Measurements from ENCODE around the gene DDX25.

Gene DDX25

DNA sequence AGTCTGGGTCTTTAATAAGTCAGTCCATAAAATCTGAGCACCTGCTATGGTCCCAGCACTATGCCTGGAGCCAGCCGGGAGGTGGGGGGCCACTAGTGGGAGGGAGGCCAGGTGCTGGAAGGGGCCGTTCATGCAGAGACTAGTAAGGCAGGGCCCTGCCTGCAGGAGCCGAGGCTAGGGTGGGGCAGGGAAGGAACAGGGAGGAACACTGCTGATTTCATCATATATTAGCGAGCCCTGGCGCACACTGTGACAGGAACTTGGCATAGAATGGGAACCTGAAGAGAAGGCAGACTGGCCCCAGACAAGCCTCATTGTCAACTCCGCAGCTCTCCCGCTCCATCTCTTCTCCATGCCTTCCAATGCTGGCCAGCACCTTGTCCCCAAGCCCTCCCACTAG is 48.7 kb downstream of the DDX25 start:
- no peak for DNase-seq

DNA sequence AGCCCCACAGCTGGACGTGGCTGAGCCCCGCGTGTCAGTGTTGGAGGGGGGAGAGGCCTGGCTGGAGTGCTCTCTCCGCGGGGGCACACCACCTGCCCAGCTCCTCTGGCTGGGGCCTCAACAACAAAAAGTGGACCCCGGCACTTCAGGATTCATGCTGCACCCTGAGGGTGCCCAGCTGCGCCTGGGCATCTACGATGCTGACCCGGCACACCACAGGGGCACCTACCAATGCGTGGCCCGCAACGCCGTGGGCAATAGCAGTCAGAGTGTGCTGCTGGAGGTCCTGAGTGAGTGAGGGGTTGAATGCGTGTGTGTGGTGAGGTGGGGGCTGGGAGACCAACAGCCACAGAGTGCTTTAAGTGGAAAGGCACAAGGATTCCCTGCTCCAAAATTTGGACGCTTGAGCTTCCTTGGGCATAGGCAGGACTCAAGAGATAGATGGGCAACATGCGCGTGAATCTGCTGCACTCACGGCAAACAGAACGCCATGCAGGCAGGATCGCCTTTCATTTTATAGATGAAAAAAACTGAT is 49.2 kb downstream of the DDX25 start:
- no peak for DNase-seq

- no peak for DNase-seq
Measured at GRCh38 chr11:125954123-125954944, 50.0 kb downstream of the DDX25 start.

DNA sequence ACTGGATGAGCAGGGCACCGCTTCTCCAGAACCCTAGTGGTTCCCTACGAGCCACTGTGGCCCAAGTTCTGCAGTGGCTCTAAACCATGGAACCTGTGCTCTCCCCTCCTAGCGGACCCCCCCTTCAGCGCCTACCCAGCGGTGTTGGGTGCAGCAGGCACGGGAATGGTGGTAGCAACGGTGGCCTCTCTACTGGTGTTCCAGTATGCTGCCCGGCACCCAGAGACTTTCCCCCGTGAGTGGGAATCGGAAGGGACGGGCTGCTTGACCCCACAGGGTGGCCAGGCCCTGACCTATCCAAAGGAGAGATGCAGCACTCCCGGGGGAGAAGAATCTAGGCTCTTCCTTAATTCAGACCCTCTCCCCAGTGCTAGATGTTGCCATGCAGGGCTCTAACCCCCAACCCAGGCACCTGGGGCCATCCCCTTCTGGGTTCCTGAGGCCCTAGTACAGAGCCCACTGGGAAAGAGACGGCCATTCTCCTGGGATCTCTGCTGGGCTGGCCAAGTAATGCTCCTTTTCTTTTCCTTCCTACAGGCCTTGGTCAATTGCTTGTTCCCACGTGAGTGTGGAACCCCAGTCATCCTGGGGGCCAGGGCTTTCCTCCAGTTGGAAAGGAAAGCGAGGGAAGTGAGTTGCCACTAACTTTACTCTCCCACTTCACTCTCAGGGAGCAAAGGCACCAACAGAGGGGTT is 50.8 kb downstream of the DDX25 start:
- DNase-seq = no peak

GRCh38 chr11:125955856-125956255 is 51.5 kb downstream of the DDX25 start:
- no peak for DNase-seq

DNA sequence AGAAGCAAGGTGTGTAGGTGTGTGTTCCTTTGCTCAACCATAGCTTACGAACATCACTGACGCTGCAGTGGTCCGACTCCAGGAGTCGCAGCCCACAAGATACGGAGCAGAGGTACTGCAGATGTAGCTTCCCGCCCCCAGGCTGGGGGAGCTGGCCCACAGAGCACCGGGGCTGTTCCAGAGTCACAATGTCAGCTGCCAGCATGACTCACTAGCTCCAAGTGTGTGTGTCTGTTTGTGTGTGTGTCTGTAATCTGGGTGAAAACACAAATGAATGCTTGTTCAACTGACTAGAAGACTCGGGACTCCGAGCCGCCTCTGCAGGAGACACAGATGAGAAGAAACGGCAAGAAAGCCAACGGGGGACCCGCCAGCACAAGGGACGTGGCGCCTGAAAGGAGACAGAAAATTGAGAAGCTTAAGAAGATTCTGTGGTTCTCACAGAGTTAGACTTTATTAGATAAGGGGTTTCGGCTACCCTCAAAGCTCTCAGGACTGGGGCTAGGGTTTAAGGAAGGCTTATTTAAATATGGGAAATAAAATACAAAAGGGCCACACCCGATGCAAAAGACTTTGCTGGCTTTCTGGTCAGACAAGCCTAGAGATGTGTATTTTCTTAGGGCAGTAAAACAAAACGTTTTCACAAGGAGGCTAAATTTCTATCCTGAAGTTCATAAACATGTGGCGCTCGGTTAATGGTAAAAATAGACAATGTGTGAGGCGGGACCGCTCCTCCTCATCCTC is 52.3 kb downstream of the DDX25 start:
- DNase-seq = no peak

DNA sequence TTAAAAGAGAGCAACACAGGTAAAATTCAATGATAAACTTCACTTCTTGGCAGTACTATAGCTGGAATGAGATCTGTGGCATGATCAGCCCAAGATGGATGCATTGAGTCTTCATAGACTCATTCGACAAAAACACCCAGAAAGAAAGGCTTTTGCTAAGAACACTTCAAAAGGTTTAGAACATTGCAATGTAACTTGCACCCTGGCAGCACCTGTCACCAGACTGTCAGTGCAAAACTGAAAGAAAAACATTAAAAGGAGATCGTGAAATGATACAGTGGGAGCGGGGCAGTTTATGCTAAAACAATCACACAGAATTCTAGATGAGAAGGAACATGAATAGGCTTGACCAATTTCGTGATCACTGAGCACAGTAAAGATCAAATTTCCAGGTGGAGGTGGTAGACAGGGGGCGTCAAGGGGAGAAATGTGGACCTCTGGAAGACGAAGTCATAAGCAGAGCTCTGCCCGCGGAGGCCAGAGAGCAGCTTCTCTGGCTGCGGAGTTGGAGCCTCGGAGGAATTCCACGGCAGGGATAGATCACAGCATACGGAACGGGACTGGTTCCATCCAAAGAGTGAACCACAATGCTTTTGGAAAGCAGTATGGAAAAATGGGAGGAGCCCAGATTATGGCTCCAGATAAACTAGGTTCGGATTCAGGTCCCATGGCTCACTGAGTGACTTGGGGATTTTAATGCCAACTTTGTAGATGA is 53.5 kb downstream of the DDX25 start:
- no peak for DNase-seq

DNA sequence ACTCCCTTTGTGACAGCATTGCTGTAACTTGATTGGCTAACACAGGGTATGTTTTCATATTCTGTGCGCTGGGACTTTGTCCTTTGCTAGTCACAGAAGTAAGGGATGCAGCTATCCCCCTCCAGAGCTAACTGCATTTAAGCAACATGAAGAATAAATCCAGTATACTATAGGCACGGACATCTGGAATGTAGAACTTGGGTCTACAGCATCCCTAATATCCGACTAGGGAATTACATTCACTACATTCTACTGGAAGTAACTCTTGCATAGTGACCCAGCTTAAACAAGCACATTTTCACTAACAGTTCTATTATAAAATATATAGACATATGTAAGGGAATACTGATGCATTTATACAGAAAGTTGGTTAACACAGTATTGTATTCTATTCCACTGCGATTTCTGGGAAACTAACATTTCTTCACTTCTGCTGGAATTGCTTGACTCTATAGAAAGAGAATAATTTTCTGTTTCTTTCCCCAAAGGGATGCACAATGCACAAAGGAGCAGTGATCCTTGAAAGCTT is 54.6 kb downstream of the DDX25 start:
- DNase-seq = no peak

DNA sequence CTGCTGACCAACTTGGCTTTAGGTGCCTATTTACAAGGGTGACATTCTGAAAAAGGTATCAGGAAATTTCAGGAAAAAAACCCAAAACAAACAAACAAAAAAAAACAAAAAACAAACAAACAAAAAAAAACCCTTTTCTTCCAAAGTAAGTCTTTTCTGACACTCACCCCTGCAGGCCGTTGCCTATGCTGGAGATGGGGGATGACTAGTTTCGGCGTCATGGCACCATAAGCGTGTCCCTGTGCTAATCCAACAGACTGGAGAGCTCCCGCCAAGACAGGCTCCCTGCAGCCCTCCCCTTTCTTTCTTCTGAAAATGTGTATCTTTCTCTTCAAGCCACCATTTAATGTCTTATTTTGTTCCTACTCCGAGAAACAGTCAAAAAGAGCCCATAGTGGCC is 55.2 kb downstream of the DDX25 start:
- DNase-seq = no peak

GRCh38 chr11:125959931-125960330 is 55.6 kb downstream of the DDX25 start:
- DNase-seq = no peak

DNA sequence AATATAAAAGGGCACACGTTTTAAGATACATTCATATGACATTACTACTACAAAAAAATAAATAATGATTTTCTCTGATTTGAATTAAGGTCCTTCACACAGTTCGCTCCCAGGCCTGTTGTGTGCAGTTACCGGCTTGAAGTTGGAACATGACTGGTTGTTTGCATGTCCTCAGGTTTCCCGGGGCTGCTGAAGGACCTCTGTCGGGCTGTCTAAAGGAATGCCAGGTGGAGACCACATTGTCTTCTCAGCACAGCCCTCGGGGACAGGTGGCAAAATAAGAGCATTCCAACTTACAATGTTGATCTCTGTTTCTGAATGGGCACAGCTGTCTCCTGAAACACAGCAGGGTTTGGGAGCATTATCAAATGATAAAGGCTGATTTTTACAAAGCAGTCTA is 56.5 kb downstream of the DDX25 start:
- no peak for DNase-seq

GRCh38 chr11:125967515-125967914 is 63.2 kb downstream of the DDX25 start:
- no peak for DNase-seq

DNA sequence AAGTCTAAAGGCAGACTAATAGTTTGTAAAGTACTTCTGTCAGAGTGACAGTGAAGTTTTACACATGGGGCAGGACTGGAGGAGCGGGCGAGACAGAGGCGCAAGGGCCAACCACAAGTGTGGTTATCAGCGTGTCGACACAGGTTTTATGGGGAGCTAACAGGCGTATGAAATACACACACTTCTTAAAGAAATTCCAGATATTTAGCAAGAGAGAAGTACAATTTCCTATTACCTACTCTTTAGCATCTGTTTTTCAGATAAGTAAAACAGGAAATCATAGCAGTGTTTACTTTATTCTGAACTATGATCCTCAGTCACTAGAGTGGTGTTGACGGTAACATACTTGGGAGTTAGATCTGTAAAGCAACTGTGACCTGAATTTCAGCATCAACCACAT is 64.0 kb downstream of the DDX25 start:
- DNase-seq = no peak

- no peak for DNase-seq
Measured at GRCh38 chr11:125971618-125972017, 67.3 kb downstream of the DDX25 start.

- DNase-seq = no peak
Measured at GRCh38 chr11:125974284-125974683, 70.0 kb downstream of the DDX25 start.

GRCh38 chr11:125975634-125976033 is 71.3 kb downstream of the DDX25 start:
- no peak for DNase-seq

- DNase-seq = no peak
Measured at GRCh38 chr11:125976156-125976555, 71.8 kb downstream of the DDX25 start.

- DNase-seq = no peak
Measured at GRCh38 chr11:125977333-125977732, 73.0 kb downstream of the DDX25 start.

GRCh38 chr11:125978181-125978716 is 73.9 kb downstream of the DDX25 start:
- DNase-seq = no peak

Measured in NCI-H2107 (cell line).